ENCODE data around the gene SEPTIN1. TPM values are rescaled to one million over a fixed set of nuclear protein-coding genes. Genes with fewer than 3 reads are reported as not detected.

Gene SEPTIN1
- polyA plus RNA-seq, 3 donors: 0.31 to 0.60 (median 0.49) TPM

- intact Hi-C loops (cut with micrococcal nuclease): loop anchor here in 1 of 2 donors (2.0 kb wide), 1 partner anchor 13 kb away; the partner anchor contains the start of gene ZNF48
- peak overlapping the region in 1 of 7 donors; percentile 32 for H3K27ac Mint-ChIP-seq
- no peak overlapping the region for H2AFZ ChIP-seq (ENCODE audit: insufficient read depth, low read depth, low read length, poor library complexity, severe bottlenecking)
- H3K27me3 ChIP-seq (ENCODE audit: control insufficient read depth in 2 of 2, insufficient read depth in 2 of 2, low read length in 2 of 2): peaks cover 0 to 3% of the 10 kb centered on the region in 2 donors
- H3K9ac ChIP-seq (ENCODE audit: insufficient read depth, low read length, poor library complexity, severe bottlenecking): no peak overlapping the region
- no peak overlapping the region for H3K27ac ChIP-seq (ENCODE audit: low read depth in 1 of 2, low read length in 2 of 2)
- H3K4me3 Mint-ChIP-seq: no peak overlapping the region
- H3K4me3 ChIP-seq (replicated peaks in 1 of 3; ENCODE audit: low read depth in 2 of 3, low read length in 3 of 3): no peak overlapping the region
- no CpG with 5 or more reads among the region's 13 CpGs for WGBS (ENCODE audit: insufficient coverage)
- no peaks in the 10 kb centered on the region for H4K20me1 ChIP-seq (ENCODE audit: insufficient read depth, low read length)
- no peaks in the 10 kb centered on the region for H3K36me3 Mint-ChIP-seq
- H3K4me1 ChIP-seq (ENCODE audit: control insufficient read depth in 1 of 2, insufficient read depth in 2 of 2, low read length in 2 of 2): peaks cover 30 to 42% of the 10 kb centered on the region in 2 donors
- H3K27me3 Mint-ChIP-seq (ENCODE audit: low read depth in 3 of 3): peaks cover 10 to 15% (median 13%) of the 10 kb centered on the region in 3 donors
- H3K4me2 ChIP-seq (replicated peaks; ENCODE audit: extremely low read depth, low read length, poor library complexity, severe bottlenecking): no peak overlapping the region
- H3K9me3 ChIP-seq (replicated peaks in 1 of 2; ENCODE audit: control insufficient read depth in 1 of 2, insufficient read depth in 1 of 2, low read length in 2 of 2): no peaks in the 10 kb centered on the region
- no peaks in the 10 kb centered on the region for H3K9me3 Mint-ChIP-seq
- peaks cover 29% of the 10 kb centered on the region for H3K4me1 Mint-ChIP-seq
- no peak for DNase-seq
- H3K79me2 ChIP-seq (ENCODE audit: insufficient read depth, low read length): peaks cover 7% of the 10 kb centered on the region
- TF ChIP-seq, protein P1, sequence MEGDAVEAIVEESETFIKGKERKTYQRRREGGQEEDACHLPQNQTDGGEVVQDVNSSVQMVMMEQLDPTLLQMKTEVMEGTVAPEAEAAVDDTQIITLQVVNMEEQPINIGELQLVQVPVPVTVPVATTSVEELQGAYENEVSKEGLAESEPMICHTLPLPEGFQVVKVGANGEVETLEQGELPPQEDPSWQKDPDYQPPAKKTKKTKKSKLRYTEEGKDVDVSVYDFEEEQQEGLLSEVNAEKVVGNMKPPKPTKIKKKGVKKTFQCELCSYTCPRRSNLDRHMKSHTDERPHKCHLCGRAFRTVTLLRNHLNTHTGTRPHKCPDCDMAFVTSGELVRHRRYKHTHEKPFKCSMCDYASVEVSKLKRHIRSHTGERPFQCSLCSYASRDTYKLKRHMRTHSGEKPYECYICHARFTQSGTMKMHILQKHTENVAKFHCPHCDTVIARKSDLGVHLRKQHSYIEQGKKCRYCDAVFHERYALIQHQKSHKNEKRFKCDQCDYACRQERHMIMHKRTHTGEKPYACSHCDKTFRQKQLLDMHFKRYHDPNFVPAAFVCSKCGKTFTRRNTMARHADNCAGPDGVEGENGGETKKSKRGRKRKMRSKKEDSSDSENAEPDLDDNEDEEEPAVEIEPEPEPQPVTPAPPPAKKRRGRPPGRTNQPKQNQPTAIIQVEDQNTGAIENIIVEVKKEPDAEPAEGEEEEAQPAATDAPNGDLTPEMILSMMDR (IDR thresholded peaks at IDR 0.05): no peak
- H3K36me3 ChIP-seq (replicated peaks in 1 of 2; ENCODE audit: control insufficient read depth in 1 of 2, insufficient read depth in 2 of 2, low read length in 2 of 2): no peaks in the 10 kb centered on the region
Observed at GRCh38 chr16:30381291-30382041, 895 bp downstream of the SEPTIN1 start.

GRCh38 chr16:30380803-30381208 is 1.6 kb downstream of the SEPTIN1 start:
- H3K27me3 ChIP-seq (ENCODE audit: control insufficient read depth in 2 of 2, insufficient read depth in 2 of 2, low read length in 2 of 2): peaks cover 0 to 3% of the 10 kb centered on the region in 2 donors
- H3K9me3 ChIP-seq (replicated peaks in 1 of 2; ENCODE audit: control insufficient read depth in 1 of 2, insufficient read depth in 1 of 2, low read length in 2 of 2): no peaks in the 10 kb centered on the region
- H3K36me3 ChIP-seq (replicated peaks in 1 of 2; ENCODE audit: control insufficient read depth in 1 of 2, insufficient read depth in 2 of 2, low read length in 2 of 2): no peaks in the 10 kb centered on the region
- H3K27me3 Mint-ChIP-seq (ENCODE audit: low read depth in 3 of 3): peaks cover 10 to 15% (median 13%) of the 10 kb centered on the region in 3 donors
- TF ChIP-seq, protein P1 (IDR thresholded peaks at IDR 0.05): no peak
- no peaks in the 10 kb centered on the region for H3K36me3 Mint-ChIP-seq
- H4K20me1 ChIP-seq (ENCODE audit: insufficient read depth, low read length): no peaks in the 10 kb centered on the region
- H3K27ac ChIP-seq (ENCODE audit: low read depth in 1 of 2, low read length in 2 of 2): no peak overlapping the region
- H3K4me1 Mint-ChIP-seq: peaks cover 29% of the 10 kb centered on the region
- peak overlapping the region in 2 of 7 donors; percentile 10 to 61 for H3K27ac Mint-ChIP-seq
- H3K4me3 ChIP-seq (replicated peaks in 1 of 3; ENCODE audit: low read depth in 2 of 3, low read length in 3 of 3): no peak overlapping the region
- H3K4me1 ChIP-seq (ENCODE audit: control insufficient read depth in 1 of 2, insufficient read depth in 2 of 2, low read length in 2 of 2): peaks cover 30 to 42% of the 10 kb centered on the region in 2 donors
- H3K9me3 Mint-ChIP-seq: no peaks in the 10 kb centered on the region
- no peak for DNase-seq
- no peak overlapping the region for H3K4me3 Mint-ChIP-seq
- H3K79me2 ChIP-seq (ENCODE audit: insufficient read depth, low read length): peaks cover 7% of the 10 kb centered on the region
- WGBS (ENCODE audit: insufficient coverage): 94% methylated on average over 6 of the region's 6 CpGs
- no peak overlapping the region for H3K4me2 ChIP-seq (replicated peaks; ENCODE audit: extremely low read depth, low read length, poor library complexity, severe bottlenecking)
- H2AFZ ChIP-seq (ENCODE audit: insufficient read depth, low read depth, low read length, poor library complexity, severe bottlenecking): no peak overlapping the region
- intact Hi-C loops (cut with micrococcal nuclease): loop anchor here in 1 of 2 donors (2.0 kb wide), 1 partner anchor 14 kb away; the partner anchor contains the start of gene ZNF48
- no peak overlapping the region for H3K9ac ChIP-seq (ENCODE audit: insufficient read depth, low read length, poor library complexity, severe bottlenecking)

Data from CD14-positive monocyte (primary cell).